AG04450 (cell line): ENCODE measurements around the gene TMEM106B. TPM values are rescaled to one million over a fixed set of nuclear protein-coding genes. Genes with fewer than 3 reads are reported as not detected.

Experiments
- CTCF ChIA-PET: fragments of 300-600, 350-600 bp; formaldehyde crosslinking; extraction: SDS; loops from one replicate; lab custom pipeline; 2022; ENCODE audit warnings: antibody characterized with exemption, inconsistent platforms; lab: Charles Lee
- POLR2A ChIA-PET: fragments of 350-600 bp; formaldehyde crosslinking; extraction: SDS; loops from one replicate; lab custom pipeline; 2021; ENCODE audit warnings: antibody characterized with exemption, inconsistent platforms; lab: Yijun Ruan, JAX
- DNase-seq: peaks from one replicate; pipeline ENCODE4 v3.0.0-alpha.2; 2011; ENCODE audit warnings: low read depth, low spot score
- H3K27ac ChIP-seq: one replicate; pipeline ENCODE4 v1.5.1; 2012; ENCODE audit warnings: low read depth, low read length, control low read depth
- H3K27me3 ChIP-seq: one replicate; pipeline ENCODE4 v1.6.0; 2012; ENCODE audit warnings: low read length; ENCODE audit not compliant: control insufficient read depth, insufficient read depth
- H3K4me3 ChIP-seq: 2 replicates; pipeline ENCODE4 v1.5.1; 2011; ENCODE audit warnings: mild to moderate bottlenecking, low read depth, low read length, control low read depth
- H3K9me3 ChIP-seq: 2 replicates; pipeline ENCODE4 v1.5.1; 2012; ENCODE audit warnings: low read length; ENCODE audit not compliant: control insufficient read depth, insufficient read depth
- CTCF ChIP-seq: IDR thresholded peaks from 2 replicates; pipeline ENCODE4 v1.5.1; 2011; ENCODE audit warnings: low read depth, low read length, control low read depth, inconsistent platforms
- polyA plus RNA-seq: library from polyadenylated mRNA; depleted of rRNA; stranded (reverse); fragments of >200 nt; gene quantifications from 2 replicates; pipeline ENCODE4 v1.2.3, GENCODE V29; 2011; rRNA removed

Gene TMEM106B
- polyA plus RNA-seq, 1 experiment: 58.0 TPM

GRCh38 chr7:12289996-12290395, 78.9 kb downstream of the TMEM106B start:
- Histone ChIP-seq H3K27me3 (no peaks in the 10 kb centered on the region), H3K27ac (no peak overlapping the region), H3K9me3 (peaks cover 4% of the 10 kb centered on the region; the same call in 1 of the 2 replicates), H3K4me3 (no peak overlapping the region)
- no peak for TF ChIP-seq CTCF
- CTCF ChIA-PET: no interaction called here
- DNase-seq: no peak
- POLR2A ChIA-PET: no interaction called here

GRCh38 chr7:12290761-12291160, 79.7 kb downstream of the TMEM106B start:
- no peak overlapping the region for H3K27ac ChIP-seq
- H3K9me3 ChIP-seq: peaks cover 4% of the 10 kb centered on the region; the same call in 1 of the 2 replicates
- ChIA-PET CTCF (no interaction called here), POLR2A (no interaction called here)
- H3K4me3 ChIP-seq: no peak overlapping the region
- TF ChIP-seq CTCF: no peak
- H3K27me3 ChIP-seq: no peaks in the 10 kb centered on the region
- DNase-seq: no peak

- peaks cover 4% of the 10 kb centered on the region; the same call in 1 of the 2 replicates for H3K9me3 ChIP-seq
- no peaks in the 10 kb centered on the region for H3K27me3 ChIP-seq
These were observed 80.8 kb downstream of the TMEM106B start for GRCh38 chr7:12291870-12292269.

More at GRCh38 chr7:12291870-12292269, 80.8 kb downstream of the TMEM106B start:
- TF ChIP-seq CTCF: peak; percentile 50
- ChIA-PET POLR2A (no interaction called here), CTCF (interaction anchor here (0.6 kb wide), 1 partner anchor 47 kb away, joined by 6 read pairs; no protein-coding TSS in a partner anchor)
- DNase-seq: no peak
- Histone ChIP-seq H3K4me3 (no peak overlapping the region), H3K27ac (no peak overlapping the region)

Other genes with a start within 250 kb of the TMEM106B start
- 0.02 and 0.14 TPM in 2 replicates for gene VWDE, start 192.6 kb downstream of the TMEM106B start, polyA plus RNA-seq